GM19324 (cell line): Measurements from ENCODE around the gene PRKAR2B.

Experiments
- ATAC-seq: cut with Tn5 transposase; IDR thresholded peaks from one replicate; pipeline ENCODE4 v1.9.1; 2021; ENCODE audit warnings: mild to moderate bottlenecking, moderate library complexity; ENCODE audit not compliant: unreplicated experiment, low FRiP score

The PRKAR2B gene

DNA sequence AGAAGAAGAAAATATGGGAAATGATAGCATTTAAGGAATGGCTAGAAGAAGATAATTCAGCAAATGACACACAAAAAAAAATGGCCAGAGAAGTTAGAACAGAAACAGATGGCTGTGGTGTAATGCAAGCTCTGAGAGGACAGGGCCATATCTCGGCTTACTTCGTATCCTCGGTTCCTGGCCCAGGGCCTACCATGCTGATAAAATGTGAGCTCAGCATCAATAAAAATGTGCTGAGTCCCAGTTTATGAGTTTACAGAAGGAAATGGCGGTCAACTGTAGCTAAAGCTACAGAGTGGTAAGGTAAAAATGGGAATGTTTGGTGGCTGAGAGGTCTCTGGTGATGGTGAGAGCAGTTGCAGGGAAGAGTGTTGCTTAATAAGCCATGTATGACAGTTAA is 165.1 kb downstream of the PRKAR2B start:
- no peak for ATAC-seq

DNA sequence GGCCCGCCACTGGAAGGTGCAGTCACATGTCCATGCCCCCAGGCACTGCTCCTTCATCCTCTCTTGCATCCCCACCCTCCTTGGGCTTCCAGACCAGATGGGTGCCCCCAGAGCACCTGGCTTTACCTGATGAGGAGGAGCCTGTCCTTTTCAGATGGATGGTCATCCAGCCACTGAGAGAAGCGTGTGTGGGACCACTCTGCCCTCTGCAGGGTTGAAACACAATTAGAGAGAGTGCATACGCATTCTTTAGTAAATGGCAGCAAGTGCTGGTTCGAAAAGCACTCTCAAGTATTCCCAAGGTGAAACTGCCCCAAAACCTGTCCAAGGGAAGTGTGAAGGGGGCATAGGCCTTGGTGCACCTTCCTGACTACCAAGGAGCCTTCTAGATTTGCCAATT is 165.9 kb downstream of the PRKAR2B start:
- no peak for ATAC-seq
